ENCODE measurements around the gene CNN3. TPM values are rescaled to one million over a fixed set of nuclear protein-coding genes. Genes with fewer than 3 reads are reported as not detected.

Gene CNN3
- total and polyA plus RNA-seq, 3 donors from 2014 or later = 45.9 to 114 (median 61.4) TPM

DNA sequence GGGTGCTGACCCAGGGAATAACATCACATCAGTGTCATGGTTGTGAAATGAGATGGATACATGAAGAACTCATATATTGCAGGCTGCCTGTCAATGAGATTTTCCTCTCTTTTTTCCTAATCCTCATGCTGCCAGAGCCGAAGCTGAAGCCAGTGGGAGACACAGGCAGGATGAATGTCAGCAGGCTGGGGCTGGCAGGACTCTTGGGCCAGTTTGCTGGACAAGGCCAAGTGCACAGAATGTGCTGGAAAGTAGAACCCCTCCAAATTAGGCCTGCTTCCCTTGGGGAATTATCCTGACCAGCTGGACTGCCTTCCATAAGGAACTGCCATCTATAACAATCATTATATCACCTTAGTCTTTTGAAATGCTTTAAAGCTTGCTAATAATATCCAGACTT, 75.3 kb downstream of the CNN3 start:
- Histone ChIP-seq H3K27me3 (no peaks in the 10 kb centered on the region), H3K9me3 (no peaks in the 10 kb centered on the region), H3K27ac (no peak overlapping the region), H3K4me1 (peaks cover 14% of the 10 kb centered on the region), H3K36me3 (ENCODE audit: low read depth, missing control alignments) (no peaks in the 10 kb centered on the region), H3K4me3 (no peak overlapping the region)
- no peak for TF ChIP-seq POLR2A (IDR thresholded peaks at IDR 0.05)
- WGBS, 2 donors = 13 to 50% methylated on average over 1 of the region's 1 CpG
- intact Hi-C loops (cut with DNase I; ENCODE audit: low total_unique reads) = loop anchor here (10.0 kb wide), 1 partner anchor 193 kb away; no protein-coding TSS in a partner anchor
- DNase-seq = no peak

Other genes with a start within 250 kb of the CNN3 start
- 1 to 10 TPM; 2.7 to 3.4 TPM for gene SLC44A3, start 106.8 kb downstream of the CNN3 start, total RNA-seq
- gene SLC44A3, start 106.8 kb downstream of the CNN3 start, polyA plus RNA-seq (ENCODE audit: insufficient read depth, low read depth, low replicate concordance) = 6.4 TPM
- gene ALG14, start 145.8 kb upstream of the CNN3 start, total RNA-seq = 1 to 10 TPM; 3.3 to 5.3 TPM
- gene ALG14, start 145.8 kb upstream of the CNN3 start, polyA plus RNA-seq (ENCODE audit: insufficient read depth, low read depth, low replicate concordance) = 24.1 TPM
- gene TLCD4, start 190.2 kb upstream of the CNN3 start, total RNA-seq = 10 to 100 TPM in 1 of 2 donors, 1 to 10 TPM in 1; 7.2 to 25.2 TPM
- 8.3 TPM for gene TLCD4, start 190.2 kb upstream of the CNN3 start, polyA plus RNA-seq (ENCODE audit: insufficient read depth, low read depth, low replicate concordance)